CD4-positive, alpha-beta T cell treated with Interleukin-15 for 4 hours (primary cell): Measurements from ENCODE around the gene TPO.
"Not testable (repeated sequence)": the region's sequence is repeated elsewhere in the genome, so short reads cannot be mapped to it uniquely, and the experiment has no call there.

ENCODE experiments used
- DNase-seq: peaks from one replicate; pipeline ENCODE4 v3.0.0-alpha.2; 2020; ENCODE audit warnings: low spot score

The TPO gene

DNA sequence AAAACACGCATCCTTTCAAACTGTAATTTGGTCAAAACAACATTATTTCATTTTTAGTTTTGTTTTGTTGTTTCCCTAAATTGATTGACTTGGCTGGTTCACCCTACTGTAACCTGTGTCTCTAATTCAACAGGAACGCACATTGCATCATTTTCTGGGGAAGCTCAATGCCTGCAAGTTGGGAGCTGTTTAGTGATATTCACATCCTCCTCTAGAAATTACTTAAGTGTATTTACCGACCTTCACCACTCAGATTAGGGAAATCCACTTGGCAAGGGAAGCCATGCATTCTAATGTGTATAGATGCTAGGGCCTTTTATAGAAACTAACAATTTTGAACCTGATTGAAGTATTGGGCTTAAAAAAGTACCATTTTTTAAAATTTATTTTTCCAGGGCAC lies 7.3 kb upstream of the TPO start:
- DNase-seq, result no peak

DNA sequence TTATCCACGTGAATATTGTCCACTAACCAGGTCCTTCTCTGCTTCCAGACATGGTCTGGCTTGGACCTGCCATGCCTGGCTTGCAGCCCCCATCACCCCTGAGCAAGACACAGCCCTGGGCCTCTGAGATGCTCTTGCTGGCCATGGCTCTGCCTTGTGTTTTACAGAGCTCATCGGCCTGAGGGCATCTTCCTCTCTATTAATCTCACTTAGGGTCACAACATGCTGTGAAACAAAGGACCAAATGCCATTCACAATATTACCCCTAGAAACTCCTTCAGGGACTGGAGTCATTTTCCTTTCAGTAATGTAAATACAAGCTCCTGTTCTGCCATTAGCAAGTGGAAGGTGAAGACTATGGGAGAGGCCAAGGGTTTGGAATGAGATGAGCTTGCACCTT lies 6.8 kb upstream of the TPO start:
- DNase-seq, result no peak

DNA sequence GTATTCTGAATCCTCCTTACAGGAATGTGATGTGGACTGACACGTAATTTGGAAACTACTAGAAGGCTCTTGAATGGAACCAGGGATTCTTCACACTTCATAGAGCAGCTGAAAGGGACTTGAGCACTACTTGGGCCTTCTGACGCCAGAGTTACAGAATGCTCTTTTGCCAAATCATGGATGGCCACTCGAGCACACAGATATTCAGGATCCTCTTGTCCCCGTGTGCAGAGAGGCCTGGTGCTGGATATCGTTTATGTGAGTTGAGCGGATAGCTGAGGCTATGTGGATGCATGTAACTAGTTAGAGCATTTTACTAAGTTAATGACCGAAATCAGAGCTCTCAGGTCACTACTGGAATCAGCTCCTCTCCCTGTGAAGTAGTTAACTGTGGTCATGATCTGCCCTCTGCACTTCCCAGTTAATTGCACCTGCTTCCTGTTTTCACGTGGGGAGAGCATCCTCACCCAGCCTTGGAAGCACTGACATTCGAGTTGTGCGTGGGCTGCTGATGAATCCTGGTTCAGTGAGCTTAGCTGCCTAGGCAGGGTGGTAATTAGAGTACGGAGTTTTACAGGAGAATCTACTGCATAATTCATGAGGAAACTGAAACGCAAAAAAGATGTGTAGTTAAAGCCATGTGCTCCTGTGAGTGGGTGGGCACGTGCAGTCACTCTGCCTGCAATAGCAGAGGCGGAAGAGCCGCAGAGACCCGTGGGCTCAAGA lies 5.2 kb upstream of the TPO start:
- no peak for DNase-seq

DNA sequence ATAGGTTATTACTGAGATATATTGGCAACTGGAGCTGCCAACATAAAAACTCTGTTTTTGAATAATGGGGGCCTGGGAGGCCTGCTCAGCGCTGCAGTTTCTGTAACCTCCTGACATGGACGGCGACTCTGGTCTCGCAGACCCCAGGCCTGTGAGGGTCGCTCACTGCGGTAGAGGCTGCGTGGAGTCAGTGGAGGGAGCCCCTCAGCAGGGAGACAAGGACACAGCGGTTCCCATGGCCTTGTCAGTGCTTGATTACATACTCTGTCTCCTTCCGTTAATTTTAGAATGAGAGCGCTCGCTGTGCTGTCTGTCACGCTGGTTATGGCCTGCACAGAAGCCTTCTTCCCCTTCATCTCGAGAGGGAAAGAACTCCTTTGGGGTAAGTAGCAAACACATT lies 858 bp downstream of the TPO start:
- no peak for DNase-seq

DNA sequence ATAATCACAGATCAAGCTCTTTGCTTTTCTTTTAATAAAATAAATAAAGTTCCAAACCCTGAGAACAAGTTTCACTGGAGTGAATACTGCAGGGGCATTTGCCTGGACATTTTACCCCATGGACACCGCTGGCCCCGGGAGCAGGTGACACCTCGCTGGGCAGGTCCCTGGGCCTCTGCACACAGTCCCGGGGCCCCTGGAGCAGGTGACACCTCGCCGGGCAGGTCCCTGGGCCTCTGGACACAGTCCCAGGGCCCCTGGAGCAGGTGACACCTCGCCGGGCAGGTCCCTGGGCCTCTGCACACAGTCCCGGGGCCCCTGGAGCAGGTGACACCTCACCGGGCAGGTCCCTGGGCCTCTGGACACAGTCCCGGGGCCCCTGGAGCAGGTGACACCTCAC lies 1.6 kb downstream of the TPO start:
- not testable (repeated sequence) for DNase-seq

DNA sequence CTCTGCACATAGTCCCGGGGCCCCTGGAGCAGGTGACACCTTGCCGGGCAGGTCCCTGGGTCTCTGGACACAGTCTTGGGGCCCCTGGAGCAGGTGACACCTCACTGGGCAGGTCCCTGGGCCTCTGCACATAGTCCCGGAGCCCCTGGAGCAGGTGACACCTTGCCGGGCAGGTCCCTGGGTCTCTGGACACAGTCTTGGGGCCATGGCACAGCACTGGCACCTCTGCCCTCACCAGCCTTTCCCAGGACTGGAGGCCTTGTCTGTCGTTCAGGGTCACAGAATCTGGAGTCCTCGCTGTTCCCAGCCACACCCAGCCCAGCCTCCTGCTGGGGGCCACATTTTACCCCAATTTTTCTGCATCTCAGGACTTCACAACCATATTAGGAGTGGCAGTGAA lies 2.2 kb downstream of the TPO start:
- DNase-seq, result no peak

DNA sequence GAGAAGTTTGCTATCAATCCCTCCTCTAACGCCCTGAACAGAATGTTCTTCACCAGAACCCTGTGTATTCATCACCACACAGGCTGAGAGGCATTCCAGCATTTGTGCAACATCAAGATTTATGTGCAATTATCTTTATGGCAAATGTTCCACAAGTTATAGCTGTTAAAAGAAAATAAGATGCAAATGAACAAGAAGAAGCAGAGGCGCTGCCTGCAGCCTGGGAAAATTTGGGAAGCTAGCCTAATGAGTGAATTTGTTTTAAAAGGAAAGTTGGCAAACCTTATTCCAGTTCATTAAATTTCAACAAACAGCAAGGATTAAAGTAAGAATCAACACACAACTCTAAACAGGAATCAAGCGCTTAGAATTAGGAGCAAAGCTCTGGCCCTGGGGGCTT lies 5.3 kb downstream of the TPO start:
- no peak for DNase-seq

DNA sequence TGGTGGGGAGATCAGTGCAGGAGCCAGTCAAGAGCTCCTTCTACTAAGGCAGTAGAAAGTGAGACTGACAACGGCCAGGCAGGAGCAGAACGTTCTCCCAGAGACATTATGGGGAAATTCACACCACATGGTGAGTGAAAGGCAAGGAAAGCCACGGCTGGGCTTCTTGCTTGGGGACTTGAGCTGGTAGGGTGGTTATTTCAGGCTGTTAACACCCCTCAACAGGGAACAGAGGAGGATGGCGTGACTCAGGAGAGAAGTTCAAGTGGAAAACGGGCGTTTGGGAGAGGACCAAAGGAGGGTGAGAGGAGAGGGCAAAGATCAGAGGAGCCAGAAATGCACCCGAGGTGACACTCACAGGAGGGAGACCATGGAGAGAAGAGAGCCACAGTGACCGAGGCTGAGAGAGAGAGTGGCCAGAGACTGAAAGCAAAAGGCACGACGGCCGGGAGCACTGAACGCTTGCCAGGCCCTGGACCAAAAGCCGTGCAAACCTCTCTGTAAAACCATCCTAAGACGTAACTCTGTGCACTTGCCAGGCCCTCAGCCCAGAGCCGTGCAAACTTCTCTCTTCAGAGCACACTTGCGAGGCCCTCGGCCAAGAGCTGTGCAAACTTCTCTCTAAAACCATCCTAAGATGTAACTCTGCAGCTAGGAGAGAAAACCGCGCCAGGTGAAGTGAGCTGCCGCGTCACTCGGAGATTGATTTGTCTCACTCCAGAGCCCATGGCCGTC lies 7.7 kb downstream of the TPO start:
- no peak for DNase-seq

DNA sequence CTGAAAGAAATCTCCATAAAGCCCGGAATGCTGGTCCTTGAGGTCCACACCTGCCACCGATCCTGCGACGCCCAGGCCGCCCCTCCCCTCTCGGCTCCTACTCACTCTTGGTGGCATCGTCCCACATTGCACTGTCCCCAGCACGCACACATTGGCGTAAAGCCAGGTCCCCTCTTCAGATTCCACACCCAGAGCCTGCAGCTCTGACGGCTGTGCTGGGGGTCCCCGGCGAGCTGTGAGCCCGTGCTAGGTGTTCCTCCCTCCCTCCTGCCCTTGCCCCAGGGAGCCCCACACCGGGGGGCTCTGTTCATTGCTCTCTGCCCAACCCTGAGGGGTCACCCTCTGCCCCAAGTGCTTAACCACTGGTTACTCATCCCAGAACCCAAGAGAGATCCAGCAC lies 8.5 kb downstream of the TPO start:
- no peak for DNase-seq

DNA sequence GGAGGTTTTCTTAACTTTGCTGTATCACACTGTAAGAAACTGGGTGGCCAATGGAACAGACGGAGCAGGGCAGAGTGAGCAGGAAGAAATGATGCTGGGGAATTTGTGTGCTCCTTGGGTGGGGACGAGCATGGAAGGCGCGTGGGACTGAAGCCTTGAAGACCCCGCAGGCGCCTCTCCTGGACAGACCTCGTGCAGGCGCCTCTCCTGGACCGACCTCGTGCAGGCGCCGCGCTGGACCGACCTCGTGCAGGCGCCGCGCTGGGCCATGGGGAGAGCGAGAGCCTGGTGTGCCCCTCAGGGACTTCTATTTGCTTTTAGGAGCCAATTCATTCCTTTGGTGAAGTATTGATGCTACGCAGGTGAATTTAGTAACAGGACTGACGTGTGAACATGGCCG lies 8.9 kb downstream of the TPO start:
- DNase-seq, result no peak

DNA sequence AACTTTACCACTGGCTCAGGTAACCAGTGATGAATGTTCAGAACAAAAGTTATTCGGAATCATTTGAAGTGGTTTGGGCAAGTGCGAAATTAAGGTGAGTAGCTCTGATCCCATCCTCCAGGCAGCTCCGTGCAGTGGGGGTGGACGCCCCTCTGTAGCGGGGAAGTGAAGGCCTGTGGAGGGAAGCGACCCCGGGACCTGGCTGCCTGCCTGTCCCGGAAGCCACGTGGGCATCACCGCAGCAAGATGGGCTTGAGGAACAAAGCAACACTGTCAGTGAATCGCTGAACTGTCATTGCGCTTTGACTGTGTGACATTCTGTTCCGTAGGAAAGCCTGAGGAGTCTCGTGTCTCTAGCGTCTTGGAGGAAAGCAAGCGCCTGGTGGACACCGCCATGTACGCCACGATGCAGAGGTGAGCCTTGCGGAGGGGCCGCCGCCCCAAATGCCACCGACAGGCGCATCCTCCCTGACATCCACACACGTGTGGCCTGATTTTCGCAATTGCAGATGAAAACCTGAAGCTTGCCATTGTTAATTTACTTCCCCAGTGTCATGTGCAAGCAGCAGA lies 9.5 kb downstream of the TPO start:
- no peak for DNase-seq

DNA sequence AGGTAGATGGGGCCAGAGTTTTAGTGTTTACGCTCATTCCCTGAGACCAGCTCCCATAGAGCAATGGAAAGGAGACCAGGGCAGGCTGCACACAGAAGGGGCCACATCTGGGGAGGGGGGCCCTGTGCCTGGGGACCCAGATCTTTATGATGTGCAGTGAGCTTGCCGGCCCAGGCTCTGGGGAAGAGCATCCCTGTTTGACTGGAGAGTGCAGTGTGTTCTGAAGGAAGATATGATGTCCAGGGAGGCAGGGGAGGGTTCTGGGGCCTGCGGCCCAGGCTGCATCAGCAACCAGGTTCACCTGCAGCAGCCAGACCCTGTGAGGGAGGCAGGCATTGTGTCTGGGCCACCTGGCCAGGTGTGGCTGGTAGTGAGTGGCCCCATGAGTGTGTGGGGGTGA lies 13.8 kb downstream of the TPO start:
- DNase-seq, result no peak

DNA sequence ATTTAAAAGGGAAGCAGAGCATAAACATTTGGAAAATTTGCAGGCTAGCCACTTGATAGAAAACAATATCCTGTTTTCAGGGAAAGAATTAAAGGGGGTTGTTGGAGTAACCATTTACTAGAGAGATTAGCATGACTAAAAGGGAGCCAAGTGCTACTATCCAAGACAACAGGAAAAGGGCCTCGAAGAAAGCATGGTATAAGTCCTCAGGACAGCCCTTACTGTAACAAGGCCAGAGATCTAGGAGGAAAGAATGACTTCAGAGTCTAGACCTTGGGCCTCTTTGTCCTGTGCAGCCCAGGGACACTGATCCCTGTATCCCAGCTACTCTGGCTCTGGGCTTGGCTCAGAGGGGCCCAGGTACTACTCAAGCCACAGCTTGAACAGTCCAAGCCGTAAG lies 16.6 kb downstream of the TPO start:
- no peak for DNase-seq

DNA sequence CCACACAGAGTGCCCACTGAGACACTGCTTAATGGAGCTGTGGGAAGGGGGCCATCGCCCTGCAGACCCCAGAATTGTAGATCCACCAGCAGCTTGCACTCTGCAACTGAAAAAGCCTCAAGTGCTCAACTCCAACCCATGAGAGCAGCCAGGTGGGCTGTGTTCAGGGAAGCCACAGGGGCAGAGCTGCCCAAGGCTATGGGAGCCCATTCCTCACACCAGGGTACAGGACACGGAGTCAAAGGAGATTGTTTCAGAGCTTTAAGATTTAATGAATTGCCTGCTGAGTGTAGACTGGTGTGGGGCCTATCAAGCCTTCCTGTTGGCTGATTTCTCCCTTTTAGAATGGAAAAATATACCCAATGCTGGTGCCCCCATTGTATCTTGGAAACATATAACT lies 17.2 kb downstream of the TPO start:
- no peak for DNase-seq

DNA sequence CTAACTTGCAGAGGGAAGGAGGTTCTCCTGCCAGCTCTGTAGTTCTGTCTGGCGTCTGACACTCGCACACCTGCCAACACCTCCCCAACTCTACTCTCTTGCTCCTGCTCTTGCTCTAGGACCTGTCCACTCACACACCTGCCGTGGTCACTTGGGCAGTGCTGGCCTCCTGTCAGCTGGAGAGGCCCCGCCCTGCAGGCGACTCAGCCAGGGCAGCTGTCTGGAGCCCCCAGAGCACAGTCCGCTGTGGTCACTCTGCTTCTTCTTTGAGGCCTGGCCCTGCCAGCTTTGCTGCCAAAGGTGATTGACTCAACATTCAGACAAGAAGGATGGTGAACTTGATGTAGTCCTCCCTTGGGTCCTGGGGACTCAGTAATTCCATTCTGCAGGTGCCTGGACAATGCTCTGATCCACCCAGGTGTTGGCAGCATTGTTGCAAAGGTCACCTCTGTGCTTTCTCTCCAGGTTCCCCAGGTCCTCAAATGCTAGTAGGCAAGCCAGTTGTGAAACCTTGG lies 18.7 kb downstream of the TPO start:
- DNase-seq, result no peak

DNA sequence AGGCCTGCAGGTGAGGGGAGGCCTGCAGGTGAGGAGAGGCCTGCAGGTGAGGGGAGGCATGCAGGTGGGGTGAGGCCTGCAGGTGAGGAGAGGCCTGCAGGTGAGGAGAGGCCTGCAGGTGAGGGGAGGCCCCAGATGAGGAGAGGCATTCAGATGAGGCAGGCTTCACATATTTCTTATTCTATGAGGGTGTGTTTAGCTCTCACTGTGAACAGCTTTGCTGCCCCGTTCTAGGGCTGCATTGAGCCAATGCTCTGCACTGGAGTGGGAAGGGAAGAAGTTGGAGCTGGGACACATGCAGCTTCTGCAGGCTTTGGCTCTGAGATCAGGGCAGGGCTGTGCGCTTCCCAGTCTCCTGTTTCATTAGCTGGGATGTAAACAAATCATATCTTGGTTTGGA lies 19.5 kb downstream of the TPO start:
- DNase-seq, result no peak

DNA sequence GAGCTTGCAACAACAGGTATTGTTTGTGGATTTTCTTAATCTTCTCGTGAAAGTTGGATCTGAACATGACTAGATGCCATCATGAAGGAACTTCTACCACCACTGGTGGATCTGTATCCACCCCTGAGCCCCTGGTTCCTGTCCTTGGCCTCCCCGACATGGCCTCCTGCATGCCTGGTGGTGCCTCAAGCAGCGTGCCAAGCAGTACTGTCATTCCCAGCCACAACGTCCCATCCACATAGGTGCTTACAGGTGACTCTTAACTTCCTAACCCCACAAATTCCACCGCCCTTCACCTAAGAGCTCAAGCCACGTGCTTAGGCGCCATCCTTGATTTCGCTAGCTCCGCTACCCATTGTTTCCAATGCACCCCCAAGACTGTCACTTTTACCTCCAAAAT lies 23.1 kb downstream of the TPO start:
- no peak for DNase-seq

DNA sequence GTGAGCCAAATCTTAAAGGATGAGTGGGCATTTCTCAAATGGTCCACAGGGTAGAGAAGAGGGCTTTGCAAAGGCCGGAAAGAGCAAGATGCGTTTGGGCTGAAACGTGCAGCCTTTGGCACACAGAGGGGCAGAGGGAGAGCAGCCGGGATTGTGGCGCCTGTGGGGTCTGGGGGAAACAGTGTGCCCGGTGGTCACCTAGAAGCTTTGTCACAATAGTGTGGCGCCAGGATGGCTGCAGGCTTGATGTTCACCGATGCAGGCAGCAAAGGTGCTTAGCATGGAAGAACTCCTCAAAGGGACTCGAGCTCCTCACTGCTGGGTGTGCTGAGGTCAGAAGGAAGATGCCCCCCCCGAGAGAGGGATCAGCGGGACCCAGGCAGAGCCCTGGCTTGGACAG lies 23.8 kb downstream of the TPO start:
- DNase-seq, result no peak

DNA sequence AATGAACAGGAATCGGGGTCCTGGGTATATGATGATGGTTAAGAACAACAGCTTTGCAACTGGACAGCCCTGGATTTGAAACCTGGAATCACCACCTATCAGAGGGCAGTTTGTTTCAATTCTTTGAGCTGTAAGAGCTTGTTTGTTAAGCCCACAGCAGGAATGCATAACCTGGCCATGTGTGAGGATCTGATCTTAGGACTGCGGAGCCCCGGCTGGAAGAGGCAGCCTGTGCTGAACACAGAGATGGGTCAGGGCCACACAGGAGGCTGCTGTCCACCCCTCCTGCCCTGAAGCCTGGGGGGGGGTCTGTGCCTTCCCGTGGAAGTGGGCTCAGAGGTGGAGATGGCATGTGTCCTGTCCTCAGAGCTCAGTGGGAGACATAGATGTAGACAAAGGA lies 24.3 kb downstream of the TPO start:
- no peak for DNase-seq

DNA sequence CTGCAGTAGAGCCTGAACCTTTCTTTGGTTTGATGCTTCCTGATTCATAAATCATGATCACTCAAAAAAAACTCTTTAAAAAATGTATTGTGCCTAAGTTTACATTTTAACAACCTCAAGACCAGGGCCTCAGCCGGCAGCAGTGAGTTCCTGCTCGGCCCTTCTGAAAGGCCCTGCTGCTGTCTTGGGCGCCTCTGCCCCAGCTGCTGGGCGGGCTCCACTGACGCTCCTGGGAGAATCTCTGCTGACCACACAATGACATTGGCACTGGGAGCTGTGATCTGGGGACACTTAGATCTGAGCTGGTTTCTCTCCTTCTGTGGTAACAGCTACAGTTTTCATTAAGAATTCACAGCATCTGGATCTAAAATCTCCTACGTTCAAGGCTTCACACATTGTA lies 25.7 kb downstream of the TPO start:
- DNase-seq, result no peak

DNA sequence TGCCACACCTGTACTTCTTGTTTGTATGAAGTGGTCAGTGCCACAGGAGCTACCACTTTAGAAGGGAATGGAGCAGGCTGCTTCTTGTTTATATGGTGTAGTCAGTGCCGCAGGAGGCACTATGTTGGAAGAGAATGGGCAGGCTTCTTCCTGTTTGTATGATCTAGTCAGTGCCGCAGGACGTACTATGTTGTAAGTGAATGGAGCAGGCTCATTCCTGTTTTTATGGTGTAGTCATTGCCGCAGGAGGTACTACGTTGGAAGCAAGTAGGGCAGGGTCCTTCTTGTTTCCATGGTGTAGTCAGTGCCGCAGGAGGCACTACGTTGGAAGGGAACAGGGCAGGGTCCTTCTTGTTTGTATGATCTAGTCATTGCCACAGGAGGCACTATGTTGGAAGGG lies 27.3 kb downstream of the TPO start:
- DNase-seq, result no peak

DNA sequence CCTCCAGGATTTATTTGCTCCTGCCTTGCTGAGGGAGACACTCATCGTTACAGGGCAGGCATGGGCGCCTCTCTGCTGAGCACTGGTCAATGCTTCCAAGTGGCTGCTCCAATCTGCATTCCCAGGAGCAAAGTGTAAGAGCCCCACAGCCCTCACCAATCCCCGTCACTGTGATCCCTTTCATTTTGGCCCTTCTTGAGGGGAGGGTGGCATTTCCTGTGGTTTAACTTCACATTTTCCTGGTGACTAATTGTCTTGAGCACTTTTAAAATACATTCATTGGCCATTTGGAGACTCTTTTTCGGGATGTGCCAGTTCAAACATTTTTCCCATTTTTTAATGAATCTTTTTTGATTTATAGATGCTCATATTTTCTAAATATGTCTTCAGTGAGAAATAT lies 33.0 kb downstream of the TPO start:
- no peak for DNase-seq

DNA sequence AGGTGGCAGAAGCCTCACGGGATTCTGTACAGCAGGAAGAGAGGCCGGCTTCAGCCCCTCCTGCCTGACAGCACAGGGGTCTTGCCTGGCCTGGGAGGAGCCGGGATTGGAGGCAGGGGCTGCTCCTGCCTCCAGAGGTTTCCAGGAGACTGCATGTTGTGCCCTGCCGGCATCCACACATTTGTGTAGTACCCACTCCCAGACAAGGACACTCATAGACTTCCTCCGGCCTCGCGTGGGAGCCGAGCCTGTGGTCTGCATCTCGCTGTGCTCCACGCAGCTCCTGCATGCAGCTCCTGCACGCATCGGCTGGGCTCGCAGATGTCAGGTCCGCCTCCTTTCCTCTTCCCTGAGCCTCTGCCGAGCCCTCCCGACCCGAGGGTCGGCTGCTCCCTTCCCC lies 34.7 kb downstream of the TPO start:
- DNase-seq, result no peak

DNA sequence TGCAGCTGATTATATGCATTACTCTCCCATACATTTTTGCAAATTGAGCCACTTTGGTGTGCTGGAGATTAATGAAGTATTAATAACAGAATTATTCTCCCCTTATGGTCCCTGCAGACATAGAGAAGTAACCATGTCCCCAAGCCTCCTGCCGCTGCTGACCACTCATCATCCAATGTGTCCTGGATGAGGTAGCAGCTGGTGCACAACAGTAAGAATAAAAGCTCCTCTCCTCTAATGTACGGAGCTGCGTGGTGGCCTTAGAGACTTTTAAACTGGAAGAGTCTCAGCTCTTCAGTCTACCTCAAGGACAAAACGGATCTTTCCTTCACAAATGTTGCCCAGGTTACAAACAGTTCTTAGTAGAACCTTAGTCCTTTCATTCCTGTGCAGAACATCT lies 37.7 kb downstream of the TPO start:
- no peak for DNase-seq
